SK-N-SH (cell line): ENCODE measurements around the gene LRRC46. TPM values are rescaled to one million over a fixed set of nuclear protein-coding genes. Genes with fewer than 3 reads are reported as not detected.

Experiments used
- CTCF ChIA-PET: fragments of 300-600, 350-600 bp; formaldehyde crosslinking; extraction: SDS; loops from one replicate; lab custom pipeline; 2021; lab: Yijun Ruan, JAX
- POLR2A ChIA-PET: fragments of 350-600 bp; sonication (Branson Sonifier 250); formaldehyde crosslinking; extraction: SDS; loops from one replicate; lab custom pipeline; 2020; ENCODE audit warnings: antibody characterized with exemption, inconsistent platforms; lab: Yijun Ruan, JAX
- DNase-seq: peaks from one replicate; pipeline ENCODE4 v3.0.0; 2012
- H2AFZ ChIP-seq: fragments of 200-600 bp; sonication (generic); 2 replicates; pipeline ENCODE4 v1.8.1; 2016; ENCODE audit warnings: antibody characterized with exemption, mild to moderate bottlenecking, low read depth
- H3F3A ChIP-seq: fragments of 200-600 bp; sonication (generic); replicated peaks from 2 replicates; pipeline ENCODE3; 2016; ENCODE audit warnings: antibody characterized with exemption, mild to moderate bottlenecking; ENCODE audit not compliant: insufficient read depth
- H3K27ac ChIP-seq, 2 experiments: fragments of 200-500 bp in 1 of 2; fragments of 200-600 bp in 1 of 2; sonication (Bioruptor generic) in 1 of 2; sonication (generic), shearing (Covaris generic) in 1 of 2; 2 replicates each; pipeline versions ENCODE4 v1.5.1 to v1.6.1; 2014 to 2016; ENCODE audit warnings: low read depth in 2 of 2, inconsistent platforms in 1 of 2, low read length in 1 of 2, mild to moderate bottlenecking in 1 of 2, mixed read lengths in 1 of 2
- H3K27me3 ChIP-seq: fragments of 200-600 bp; sonication (generic), shearing (Covaris generic); 2 replicates; pipeline ENCODE4 v1.6.1; 2016; ENCODE audit warnings: mixed run types; ENCODE audit not compliant: insufficient read depth
- H3K36me3 ChIP-seq, 2 experiments: fragments of 200-500 bp in 1 of 2; fragments of 200-600 bp in 1 of 2; sonication (Bioruptor generic) in 1 of 2; sonication (generic) in 1 of 2; replicated peaks in 1 of 2; 2 replicates each; pipeline versions ENCODE3 to v1.5.1; 2014 to 2016; ENCODE audit warnings: low read length in 1 of 2, mild to moderate bottlenecking in 1 of 2; ENCODE audit not compliant: insufficient read depth in 2 of 2, control insufficient read depth in 1 of 2
- H3K4me1 ChIP-seq, 2 experiments: fragments of 200-500 bp in 1 of 2; fragments of 200-600 bp in 1 of 2; sonication (Bioruptor generic) in 1 of 2; sonication (generic), shearing (Covaris generic) in 1 of 2; 2 replicates each; pipeline versions ENCODE4 v1.5.1 to v1.6.1; 2014 to 2016; ENCODE audit warnings: low read depth in 1 of 2, low read length in 1 of 2, mixed run types in 1 of 2; ENCODE audit not compliant: insufficient read depth in 2 of 2, control insufficient read depth in 1 of 2
- H3K4me2 ChIP-seq: fragments of 200-600 bp; sonication (generic), shearing (Covaris generic); 2 replicates; pipeline ENCODE4 v1.6.1; 2017; ENCODE audit warnings: mixed run types
- H3K4me3 ChIP-seq, 2 experiments: fragments of 200-500 bp in 1 of 2; fragments of 200-600 bp in 1 of 2; sonication (Bioruptor generic) in 1 of 2; sonication (generic), shearing (Covaris generic) in 1 of 2; 2 replicates each; pipeline versions ENCODE4 v1.5.1 to v1.8.1; 2014 to 2016; ENCODE audit warnings: low read depth in 2 of 2, inconsistent platforms in 1 of 2, low read length in 1 of 2, mild to moderate bottlenecking in 1 of 2, mixed read lengths in 1 of 2, moderate library complexity in 1 of 2
- H3K79me2 ChIP-seq: fragments of 200-600 bp; sonication (generic); 2 replicates; pipeline ENCODE4 v1.8.1; 2017; ENCODE audit warnings: mild to moderate bottlenecking; ENCODE audit not compliant: insufficient read depth
- H3K9ac ChIP-seq: fragments of 200-600 bp; sonication (generic); 2 replicates; pipeline ENCODE4 v1.6.1; 2017; ENCODE audit warnings: mixed run types
- H3K9me2 ChIP-seq: fragments of 200-600 bp; sonication (generic); 2 replicates; pipeline ENCODE4 v1.6.1; 2017; ENCODE audit warnings: mixed run types
- H3K9me3 ChIP-seq: fragments of 200-600 bp; sonication (generic); 2 replicates; pipeline ENCODE4 v1.6.1; 2017; ENCODE audit warnings: mixed run types, mild to moderate bottlenecking, moderate library complexity
- H4K20me1 ChIP-seq: fragments of 200-600 bp; sonication (generic); 2 replicates; pipeline ENCODE4 v1.6.1; 2017; ENCODE audit warnings: mild to moderate bottlenecking, mixed run types; ENCODE audit not compliant: insufficient read depth
- EP300 ChIP-seq, 2 experiments: IDR thresholded peaks; 2 replicates each; pipeline versions ENCODE4 v1.4.0 to v1.6.1; 2012; ENCODE audit warnings: borderline replicate concordance in 1 of 2, low read depth in 1 of 2, low read length in 1 of 2
- FOSL2 ChIP-seq: IDR thresholded peaks from 2 replicates; pipeline ENCODE4 v1.4.0; 2012; ENCODE audit warnings: low read depth, mild to moderate bottlenecking, moderate library complexity, borderline replicate concordance
- FOXJ3 ChIP-seq: sonication (generic); formaldehyde crosslinking; IDR thresholded peaks from 2 replicates; pipeline ENCODE4 v1.5.1; 2020; ENCODE audit warnings: mild to moderate bottlenecking, missing genetic modification reagents
- GATA2 ChIP-seq: sonication (generic); formaldehyde crosslinking; IDR thresholded peaks from 2 replicates; pipeline ENCODE4 v1.5.0; 2020; ENCODE audit warnings: mild to moderate bottlenecking, missing genetic modification reagents
- MAX ChIP-seq: IDR thresholded peaks from 2 replicates; pipeline ENCODE4 v1.4.0; 2012; ENCODE audit warnings: low read depth
- MXI1 ChIP-seq: IDR thresholded peaks from 2 replicates; pipeline ENCODE4 v1.6.1; 2012; ENCODE audit warnings: mild to moderate bottlenecking, low read depth, low read length, improper control_type of control experiment
- NFIC ChIP-seq: IDR thresholded peaks from 2 replicates; pipeline ENCODE4 v1.4.0; 2012; ENCODE audit warnings: borderline replicate concordance
- NRF1 ChIP-seq: IDR thresholded peaks from 2 replicates; pipeline ENCODE4 v1.6.1; 2012; ENCODE audit warnings: low read depth, mild to moderate bottlenecking, low read length
- POLR2AphosphoS5 ChIP-seq: IDR thresholded peaks from 2 replicates; pipeline ENCODE4 v1.6.1; 2012; ENCODE audit warnings: low read depth, low read length
- RAD21 ChIP-seq: IDR thresholded peaks from 2 replicates; pipeline ENCODE4 v1.6.1; 2012; ENCODE audit warnings: mild to moderate bottlenecking, low read length
- RCOR1 ChIP-seq: fragments of 150-350 bp; IDR thresholded peaks from 2 replicates; pipeline ENCODE4 v1.6.1; 2017; ENCODE audit warnings: antibody characterized with exemption, low read length
- REST ChIP-seq: IDR thresholded peaks from 2 replicates; pipeline ENCODE4 v1.6.1; 2012; ENCODE audit warnings: mild to moderate bottlenecking, low read depth, low read length, moderate library complexity
- RFX5 ChIP-seq: IDR thresholded peaks from 2 replicates; pipeline ENCODE4 v1.6.1; 2012; ENCODE audit warnings: mild to moderate bottlenecking, improper control_type of control experiment, low read length
- RXRA ChIP-seq: IDR thresholded peaks from 2 replicates; pipeline ENCODE4 v1.4.0; 2012; ENCODE audit warnings: low read depth, mild to moderate bottlenecking, borderline replicate concordance
- SIN3A ChIP-seq: IDR thresholded peaks from 2 replicates; pipeline ENCODE4 v1.6.1; 2012; ENCODE audit warnings: low read depth, mild to moderate bottlenecking, low read length, moderate library complexity, borderline replicate concordance
- SMC3 ChIP-seq: IDR thresholded peaks from 2 replicates; pipeline ENCODE4 v1.6.1; 2012; ENCODE audit warnings: low read depth, low read length, improper control_type of control experiment
- TAF1 ChIP-seq: IDR thresholded peaks from 2 replicates; pipeline ENCODE4 v1.6.1; 2012; ENCODE audit warnings: low read depth, mild to moderate bottlenecking, low read length, moderate library complexity, borderline replicate concordance
- TEAD4 ChIP-seq: IDR thresholded peaks from 2 replicates; pipeline ENCODE4 v1.4.0; 2012; ENCODE audit warnings: mild to moderate bottlenecking, borderline replicate concordance; ENCODE audit not compliant: insufficient read depth
- USF2 ChIP-seq: fragments of 150-350 bp; IDR thresholded peaks from 2 replicates; pipeline ENCODE4 v1.6.1; 2017; ENCODE audit warnings: antibody characterized with exemption, low read length, low read depth, borderline replicate concordance
- YY1 ChIP-seq: IDR thresholded peaks from 2 replicates; pipeline ENCODE4 v1.4.0; 2012; ENCODE audit warnings: low read depth, mild to moderate bottlenecking
- ZBTB33 ChIP-seq: IDR thresholded peaks from 2 replicates; pipeline ENCODE4 v1.4.0; 2012; ENCODE audit warnings: low read depth, borderline replicate concordance
- WGBS: methylation state at CpG from one replicate; pipeline ENCODE4 v1.1.6; 2017; ENCODE audit warnings: low lambda C conversion rate; 5-methylcytosine and 5-hydroxymethylcytosine counted together
- polyA plus RNA-seq, 3 experiments: library from polyadenylated mRNA; depleted of rRNA; stranded (reverse); fragments of >200 nt; gene quantifications; 2 replicates each; pipeline ENCODE4 v1.2.3, GENCODE V29; 2012

LRRC46 gene
- polyA plus RNA-seq, 1 of the 3 experiments (the other 2 are of a cell fraction), result 1.6 TPM

GRCh38 chr17:47823519-47823918, 8.0 kb upstream of the LRRC46 start:
- peaks cover 11 to 26% of the 10 kb centered on the region in 2 experiments; a peak in 3 of 4 replicates for H3K4me1 ChIP-seq
- H3F3A ChIP-seq, result peaks cover 7% of the 10 kb centered on the region
- no peak overlapping the region for H3K4me2 ChIP-seq
- no peak overlapping the region for H3K9ac ChIP-seq
- no peaks in the 10 kb centered on the region for H3K9me2 ChIP-seq
- TF ChIP-seq ZBTB33, result no peak
- TF ChIP-seq TAF1, result no peak
- TF ChIP-seq RFX5, result no peak
- no peak for TF ChIP-seq YY1
- no peak for TF ChIP-seq SIN3A
- no peak for TF ChIP-seq SMC3
- TF ChIP-seq MAX, result no peak
- H3K36me3 ChIP-seq, result peaks cover 42 to 43% of the 10 kb centered on the region in 2 experiments
- no peaks in the 10 kb centered on the region for H3K27me3 ChIP-seq
- H3K4me3 ChIP-seq, result no peak overlapping the region
- H3K9me3 ChIP-seq, result no peaks in the 10 kb centered on the region
- no peak for DNase-seq
- no peaks in the 10 kb centered on the region for H4K20me1 ChIP-seq
- ChIA-PET POLR2A (interaction anchor here (2.4 kb wide), 1 partner anchor 7 kb away, joined by 28 read pairs; the partner anchor contains the start of genes LRRC46 and MRPL10), CTCF (interaction anchor here (2.5 to 4.1 kb wide), 4 partner anchors 8 to 25 kb away, joined by 19 to 40 read pairs (median 24); partner anchors contain the start of genes LRRC46, MRPL10 and SCRN2)
- H2AFZ ChIP-seq, result no peak overlapping the region
- H3K79me2 ChIP-seq, result peaks cover 18% of the 10 kb centered on the region; the same call in 1 of the 2 replicates
- 94% methylated on average over 4 of the region's 4 CpGs for WGBS
- no peak overlapping the region for H3K27ac ChIP-seq

- 95% methylated on average over 3 of the region's 3 CpGs for WGBS
- no peak for DNase-seq
- Histone ChIP-seq H2AFZ (no peak overlapping the region), H3K79me2 (peaks cover 33% of the 10 kb centered on the region), H3K9ac (no peak overlapping the region), H3K4me1 (peaks cover 9 to 15% of the 10 kb centered on the region in 2 experiments; a peak in 2 of 4 replicates), H3K27ac (no peak overlapping the region), H3K4me3 (peak overlapping the region; percentile 77 to 93; a peak in 3 of 4 replicates), H3K36me3 (peaks cover 24 to 36% of the 10 kb centered on the region in 2 experiments), H3K4me2 (peak overlapping the region; percentile 97), H3K27me3 (no peaks in the 10 kb centered on the region), H3K9me2 (no peaks in the 10 kb centered on the region), H3F3A (peaks cover 14% of the 10 kb centered on the region), H4K20me1 (no peaks in the 10 kb centered on the region), H3K9me3 (no peaks in the 10 kb centered on the region)
- CTCF ChIA-PET, result interaction anchor here (2.8 to 22.8 kb wide), 2 partner anchors 8 to 23 kb away, joined by 29 to 573 read pairs; partner anchors contain the start of genes OSBPL7, SCRN2 and SP6
- POLR2A ChIA-PET, result no interaction called here
- TF ChIP-seq RCOR1, result no peak
- no peak for TF ChIP-seq FOXJ3
- TF ChIP-seq NRF1, result no peak
- no peak for TF ChIP-seq SIN3A
- TF ChIP-seq MXI1, result no peak
- TF ChIP-seq REST, result no peak
- no peak for TF ChIP-seq TEAD4
- no peak for TF ChIP-seq RXRA
- TF ChIP-seq SMC3, result no peak
- no peak for TF ChIP-seq USF2
- no peak for TF ChIP-seq NFIC
- TF ChIP-seq FOSL2, result no peak
- no peak for TF ChIP-seq EP300 (IDR thresholded peaks at IDR 0.05; ENCODE audit: borderline replicate concordance in 1 of 2, low read depth in 1 of 2, low read length in 1 of 2)
- TF ChIP-seq RAD21, result no peak
- TF ChIP-seq POLR2AphosphoS5, result no peak
- no peak for TF ChIP-seq GATA2
Observed at GRCh38 chr17:47829870-47830269, 1.6 kb upstream of the LRRC46 start.
